ENCODE results near the gene IFT25. TPM values are rescaled to one million over a fixed set of nuclear protein-coding genes. Genes with fewer than 3 reads are reported as not detected.
A peak's percentile ranks its signal among the peaks of the same experiment; 100 is the strongest.
"Not testable (repeated sequence)": the region's sequence is repeated elsewhere in the genome, so short reads cannot be mapped to it uniquely, and the experiment has no call there.

The IFT25 gene
- polyA plus RNA-seq (2013, experiment 1 of 2; ENCODE audit: insufficient read length): 28.7 TPM
- 30.6 TPM for polyA plus RNA-seq (2013, experiment 2 of 2; ENCODE audit: insufficient read length)

- DNase-seq: peak; percentile 96
Measured at GRCh38 chr1:53945433-53946251, at the start of gene IFT25. Gene IFT25 (minus strand): TSS chr1:53945699. CDS start chr1:53940082, 5,617 bp downstream.

GRCh38 chr1:53994516-53994915, 49.0 kb upstream of the IFT25 start:
- DNase-seq: not testable (repeated sequence)

- no peak for DNase-seq
Measured at GRCh38 chr1:53992085-53992874, 46.8 kb upstream of the IFT25 start.

- DNase-seq: peak; percentile 24
Measured at GRCh38 chr1:53987880-53988279, 42.4 kb upstream of the IFT25 start.

- no peak for DNase-seq
Measured at GRCh38 chr1:53986458-53986857, 41.0 kb upstream of the IFT25 start.

- no peak for DNase-seq
Measured at GRCh38 chr1:53984726-53985125, 39.2 kb upstream of the IFT25 start.

GRCh38 chr1:53982763-53983104, 37.2 kb upstream of the IFT25 start:
- DNase-seq: no peak

- peak; percentile 59 for DNase-seq
Measured at GRCh38 chr1:53982034-53982762, 36.7 kb upstream of the IFT25 start.

GRCh38 chr1:53981220-53981619, 35.7 kb upstream of the IFT25 start:
- DNase-seq: no peak

- no peak for DNase-seq
Measured at GRCh38 chr1:53979712-53980450, 34.4 kb upstream of the IFT25 start.

GRCh38 chr1:53975861-53976260, 30.4 kb upstream of the IFT25 start:
- no peak for DNase-seq

- DNase-seq: no peak
Measured at GRCh38 chr1:53971718-53972117, 26.2 kb upstream of the IFT25 start.

GRCh38 chr1:53969323-53969722, 23.8 kb upstream of the IFT25 start:
- DNase-seq: not testable (repeated sequence)

GRCh38 chr1:53968125-53968513, 22.6 kb upstream of the IFT25 start:
- DNase-seq: no peak

GRCh38 chr1:53967409-53968124, 22.1 kb upstream of the IFT25 start:
- DNase-seq: no peak

- DNase-seq: no peak
Measured at GRCh38 chr1:53966794-53967193, 21.3 kb upstream of the IFT25 start.

- DNase-seq: no peak
Measured at GRCh38 chr1:53964109-53964508, 18.6 kb upstream of the IFT25 start.

GRCh38 chr1:53963460-53963859, 18.0 kb upstream of the IFT25 start:
- DNase-seq: no peak

- no peak for DNase-seq
Measured at GRCh38 chr1:53962395-53962794, 16.9 kb upstream of the IFT25 start.

GRCh38 chr1:53959664-53960250, 14.3 kb upstream of the IFT25 start:
- DNase-seq: no peak

- DNase-seq: peak; percentile 56
Measured at GRCh38 chr1:53957194-53957818, 11.8 kb upstream of the IFT25 start.

Data from fibroblast of skin of abdomen (primary cell).